ENCODE data around the gene GOLGA3. TPM values are rescaled to one million over a fixed set of nuclear protein-coding genes. Genes with fewer than 3 reads are reported as not detected.

GOLGA3 gene
- total and polyA plus RNA-seq, 10 of the 15 experiments (the other 5 are each of a cell fraction or from before 2014, with no cell fraction given), result 2.0 to 42.7 (median 15.2) TPM

DNA sequence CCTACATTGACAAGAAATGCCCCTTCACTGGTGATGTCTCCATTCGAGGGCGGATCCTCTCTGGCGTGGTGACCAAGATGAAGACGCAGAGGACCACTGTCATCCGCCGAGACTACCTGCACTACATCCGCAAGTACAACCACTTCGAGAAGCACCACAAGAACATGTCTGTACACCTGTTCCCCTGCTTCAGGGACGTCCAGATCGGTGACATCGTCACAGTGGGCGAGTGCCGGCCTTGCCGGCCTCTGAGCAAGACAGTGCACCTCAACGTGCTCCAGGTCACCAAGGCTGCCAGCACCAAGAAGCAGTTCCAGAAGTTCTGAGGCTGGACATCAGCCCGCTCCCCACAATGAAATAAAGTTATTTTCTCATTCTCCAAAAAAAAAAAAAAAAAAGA, 2.8 kb downstream of the GOLGA3 start (continued):
- TF ChIP-seq, protein P1, sequence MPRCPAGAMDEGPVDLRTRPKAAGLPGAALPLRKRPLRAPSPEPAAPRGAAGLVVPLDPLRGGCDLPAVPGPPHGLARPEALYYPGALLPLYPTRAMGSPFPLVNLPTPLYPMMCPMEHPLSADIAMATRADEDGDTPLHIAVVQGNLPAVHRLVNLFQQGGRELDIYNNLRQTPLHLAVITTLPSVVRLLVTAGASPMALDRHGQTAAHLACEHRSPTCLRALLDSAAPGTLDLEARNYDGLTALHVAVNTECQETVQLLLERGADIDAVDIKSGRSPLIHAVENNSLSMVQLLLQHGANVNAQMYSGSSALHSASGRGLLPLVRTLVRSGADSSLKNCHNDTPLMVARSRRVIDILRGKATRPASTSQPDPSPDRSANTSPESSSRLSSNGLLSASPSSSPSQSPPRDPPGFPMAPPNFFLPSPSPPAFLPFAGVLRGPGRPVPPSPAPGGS (IDR thresholded peaks at IDR 0.05; ENCODE audit: borderline replicate concordance, insufficient read depth, low read depth, low read length, poor library complexity, severe bottlenecking), result no peak
- TF ChIP-seq HDGF (IDR thresholded peaks at IDR 0.05) (no peak), ZBTB4 (CRISPR knock-in tag; IDR thresholded peaks at IDR 0.05) (no peak)
- TF ChIP-seq, protein P2, sequence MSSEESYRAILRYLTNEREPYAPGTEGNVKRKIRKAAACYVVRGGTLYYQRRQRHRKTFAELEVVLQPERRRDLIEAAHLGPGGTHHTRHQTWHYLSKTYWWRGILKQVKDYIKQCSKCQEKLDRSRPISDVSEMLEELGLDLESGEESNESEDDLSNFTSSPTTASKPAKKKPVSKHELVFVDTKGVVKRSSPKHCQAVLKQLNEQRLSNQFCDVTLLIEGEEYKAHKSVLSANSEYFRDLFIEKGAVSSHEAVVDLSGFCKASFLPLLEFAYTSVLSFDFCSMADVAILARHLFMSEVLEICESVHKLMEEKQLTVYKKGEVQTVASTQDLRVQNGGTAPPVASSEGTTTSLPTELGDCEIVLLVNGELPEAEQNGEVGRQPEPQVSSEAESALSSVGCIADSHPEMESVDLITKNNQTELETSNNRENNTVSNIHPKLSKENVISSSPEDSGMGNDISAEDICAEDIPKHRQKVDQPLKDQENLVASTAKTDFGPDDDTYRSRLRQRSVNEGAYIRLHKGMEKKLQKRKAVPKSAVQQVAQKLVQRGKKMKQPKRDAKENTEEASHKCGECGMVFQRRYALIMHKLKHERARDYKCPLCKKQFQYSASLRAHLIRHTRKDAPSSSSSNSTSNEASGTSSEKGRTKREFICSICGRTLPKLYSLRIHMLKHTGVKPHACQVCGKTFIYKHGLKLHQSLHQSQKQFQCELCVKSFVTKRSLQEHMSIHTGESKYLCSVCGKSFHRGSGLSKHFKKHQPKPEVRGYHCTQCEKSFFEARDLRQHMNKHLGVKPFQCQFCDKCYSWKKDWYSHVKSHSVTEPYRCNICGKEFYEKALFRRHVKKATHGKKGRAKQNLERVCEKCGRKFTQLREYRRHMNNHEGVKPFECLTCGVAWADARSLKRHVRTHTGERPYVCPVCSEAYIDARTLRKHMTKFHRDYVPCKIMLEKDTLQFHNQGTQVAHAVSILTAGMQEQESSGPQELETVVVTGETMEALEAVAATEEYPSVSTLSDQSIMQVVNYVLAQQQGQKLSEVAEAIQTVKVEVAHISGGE (CRISPR knock-in tag; IDR thresholded peaks at IDR 0.05), result no peak

Measured in GM12878 (cell line).